ENCODE results near the gene VTN. TPM values are rescaled to one million over a fixed set of nuclear protein-coding genes. Genes with fewer than 3 reads are reported as not detected.

VTN gene
- total RNA-seq, 1 donor from 2014 or later = 40.4 TPM

DNA sequence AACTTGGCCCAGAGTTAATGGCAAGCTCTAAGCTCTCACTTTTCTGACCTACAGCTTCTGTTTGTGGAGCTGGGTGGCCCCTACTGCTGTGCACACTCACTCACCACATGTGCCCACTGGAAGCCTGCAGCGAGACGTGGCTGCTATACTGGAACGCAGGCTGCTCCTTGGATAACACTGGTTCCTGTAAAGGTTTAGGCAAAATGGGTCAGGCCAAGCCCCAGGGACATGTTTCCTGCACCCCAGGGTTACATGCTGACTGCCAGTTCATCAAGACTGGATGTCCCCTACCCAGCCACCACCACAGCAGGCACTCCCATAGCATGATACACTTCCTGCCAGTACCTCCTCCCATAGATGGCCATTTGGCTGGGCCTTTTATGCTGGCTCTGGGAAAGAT, 21.1 kb downstream of the VTN start:
- Histone ChIP-seq H3K36me3 (peaks cover 98% of the 10 kb centered on the region), H3K9me3 (replicated peaks) (no peaks in the 10 kb centered on the region), H3K27ac (replicated peaks) (no peak overlapping the region), H3K27me3 (ENCODE audit: low read depth) (no peaks in the 10 kb centered on the region), H3K4me1 (peaks cover 62% of the 10 kb centered on the region), H3K4me3 (no peak overlapping the region)
- intact Hi-C loops (cut with micrococcal nuclease) = no loop called here
- DNase-seq = no peak
- TF ChIP-seq, protein P1, sequence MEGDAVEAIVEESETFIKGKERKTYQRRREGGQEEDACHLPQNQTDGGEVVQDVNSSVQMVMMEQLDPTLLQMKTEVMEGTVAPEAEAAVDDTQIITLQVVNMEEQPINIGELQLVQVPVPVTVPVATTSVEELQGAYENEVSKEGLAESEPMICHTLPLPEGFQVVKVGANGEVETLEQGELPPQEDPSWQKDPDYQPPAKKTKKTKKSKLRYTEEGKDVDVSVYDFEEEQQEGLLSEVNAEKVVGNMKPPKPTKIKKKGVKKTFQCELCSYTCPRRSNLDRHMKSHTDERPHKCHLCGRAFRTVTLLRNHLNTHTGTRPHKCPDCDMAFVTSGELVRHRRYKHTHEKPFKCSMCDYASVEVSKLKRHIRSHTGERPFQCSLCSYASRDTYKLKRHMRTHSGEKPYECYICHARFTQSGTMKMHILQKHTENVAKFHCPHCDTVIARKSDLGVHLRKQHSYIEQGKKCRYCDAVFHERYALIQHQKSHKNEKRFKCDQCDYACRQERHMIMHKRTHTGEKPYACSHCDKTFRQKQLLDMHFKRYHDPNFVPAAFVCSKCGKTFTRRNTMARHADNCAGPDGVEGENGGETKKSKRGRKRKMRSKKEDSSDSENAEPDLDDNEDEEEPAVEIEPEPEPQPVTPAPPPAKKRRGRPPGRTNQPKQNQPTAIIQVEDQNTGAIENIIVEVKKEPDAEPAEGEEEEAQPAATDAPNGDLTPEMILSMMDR (IDR thresholded peaks at IDR 0.05; ENCODE audit: borderline replicate concordance) = no peak

DNA sequence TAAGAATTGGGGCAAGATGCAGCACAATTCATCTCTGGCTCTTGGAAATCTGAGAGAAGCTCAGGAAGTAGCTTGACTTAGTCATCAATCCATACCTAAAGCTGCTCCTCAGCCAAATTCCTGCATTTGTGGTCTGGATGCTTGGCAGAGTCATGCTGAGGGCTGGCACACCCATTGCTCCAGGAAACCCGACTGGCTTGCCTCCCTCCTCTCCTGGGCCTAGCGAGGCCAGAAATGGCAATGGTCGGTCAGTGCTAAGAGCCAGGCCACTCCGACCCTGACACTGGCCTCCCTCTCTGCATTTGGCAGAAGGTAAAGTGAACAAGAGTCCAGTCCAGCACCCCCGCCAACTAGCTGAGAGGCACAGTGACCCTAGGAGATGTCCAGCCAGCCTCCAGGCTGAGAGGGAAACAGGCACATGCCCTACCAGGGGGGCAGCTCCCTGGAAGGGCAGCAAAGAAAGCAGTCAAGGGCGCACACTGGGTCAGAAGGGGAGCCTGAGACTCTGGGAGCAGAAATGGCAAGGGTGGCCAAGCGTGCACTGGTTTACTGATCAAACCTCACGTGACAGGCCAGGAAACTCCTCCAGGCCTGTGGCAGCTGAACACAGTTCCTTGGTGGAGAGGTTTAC, 22.7 kb downstream of the VTN start:
- peak overlapping the region; percentile 44 for H3K27ac ChIP-seq (replicated peaks)
- TF ChIP-seq, protein P1 (IDR thresholded peaks at IDR 0.05; ENCODE audit: borderline replicate concordance) = no peak
- intact Hi-C loops (cut with micrococcal nuclease) = no loop called here
- H3K36me3 ChIP-seq = peaks cover 98% of the 10 kb centered on the region
- no peak for DNase-seq
- H3K4me1 ChIP-seq = peaks cover 71% of the 10 kb centered on the region
- no peaks in the 10 kb centered on the region for H3K27me3 ChIP-seq (ENCODE audit: low read depth)
- H3K9me3 ChIP-seq (replicated peaks) = no peaks in the 10 kb centered on the region
- no peak overlapping the region for H3K4me3 ChIP-seq

DNA sequence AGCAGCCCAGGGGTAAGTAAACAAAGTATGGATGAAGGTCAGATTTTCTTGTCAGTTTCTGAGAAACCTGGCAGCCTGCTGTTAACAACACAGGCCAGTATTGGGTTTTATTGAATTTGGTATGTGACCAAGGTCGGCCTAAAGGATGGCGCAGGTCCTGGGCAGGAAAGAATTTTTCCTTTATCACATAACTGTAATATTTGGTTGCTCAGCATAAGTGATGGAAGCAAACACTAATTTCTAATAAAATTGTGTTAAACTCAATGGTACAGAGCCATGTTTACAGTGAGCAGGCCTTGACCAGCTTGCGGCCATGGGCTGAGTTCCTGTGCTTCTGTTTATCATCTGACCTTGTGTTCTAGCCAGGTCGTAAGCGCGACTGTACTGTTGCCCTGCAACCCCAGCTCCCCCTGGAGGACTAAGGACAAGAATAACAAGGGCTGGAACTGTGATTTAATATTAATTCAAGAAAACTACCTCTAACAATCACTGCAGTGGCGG, 23.3 kb downstream of the VTN start:
- Histone ChIP-seq H3K36me3 (peaks cover 98% of the 10 kb centered on the region), H3K27ac (replicated peaks) (peak overlapping the region; percentile 44), H3K4me1 (peaks cover 70% of the 10 kb centered on the region), H3K27me3 (ENCODE audit: low read depth) (no peaks in the 10 kb centered on the region), H3K9me3 (replicated peaks) (no peaks in the 10 kb centered on the region), H3K4me3 (no peak overlapping the region)
- TF ChIP-seq, protein P1 (IDR thresholded peaks at IDR 0.05; ENCODE audit: borderline replicate concordance) = peak; percentile 55
- DNase-seq = no peak
- intact Hi-C loops (cut with micrococcal nuclease) = no loop called here

DNA sequence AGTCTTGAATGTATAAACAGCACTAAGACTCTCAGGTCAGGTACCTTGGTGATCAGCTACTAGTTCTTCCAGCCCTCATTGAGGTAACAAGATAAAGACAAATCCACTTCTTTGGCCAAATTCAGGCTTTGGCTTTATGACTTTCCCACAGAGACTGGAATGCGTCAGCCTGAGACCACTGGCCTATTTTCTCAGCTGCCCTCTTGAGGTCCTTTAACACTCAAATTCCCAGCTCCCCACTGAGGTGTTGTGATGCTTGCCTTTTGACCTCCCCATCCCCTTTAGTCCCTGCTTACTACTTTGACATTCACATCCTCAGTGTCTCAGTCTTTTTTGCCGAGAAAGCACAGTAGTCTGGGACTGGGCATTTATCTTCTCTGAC, 23.9 kb downstream of the VTN start:
- Histone ChIP-seq H3K4me1 (peaks cover 65% of the 10 kb centered on the region), H3K4me3 (no peak overlapping the region), H3K27me3 (ENCODE audit: low read depth) (no peaks in the 10 kb centered on the region), H3K9me3 (replicated peaks) (no peaks in the 10 kb centered on the region), H3K27ac (replicated peaks) (peak overlapping the region; percentile 44), H3K36me3 (peaks cover 98% of the 10 kb centered on the region)
- DNase-seq = no peak
- intact Hi-C loops (cut with micrococcal nuclease) = no loop called here
- TF ChIP-seq, protein P1 (IDR thresholded peaks at IDR 0.05; ENCODE audit: borderline replicate concordance) = no peak

DNA sequence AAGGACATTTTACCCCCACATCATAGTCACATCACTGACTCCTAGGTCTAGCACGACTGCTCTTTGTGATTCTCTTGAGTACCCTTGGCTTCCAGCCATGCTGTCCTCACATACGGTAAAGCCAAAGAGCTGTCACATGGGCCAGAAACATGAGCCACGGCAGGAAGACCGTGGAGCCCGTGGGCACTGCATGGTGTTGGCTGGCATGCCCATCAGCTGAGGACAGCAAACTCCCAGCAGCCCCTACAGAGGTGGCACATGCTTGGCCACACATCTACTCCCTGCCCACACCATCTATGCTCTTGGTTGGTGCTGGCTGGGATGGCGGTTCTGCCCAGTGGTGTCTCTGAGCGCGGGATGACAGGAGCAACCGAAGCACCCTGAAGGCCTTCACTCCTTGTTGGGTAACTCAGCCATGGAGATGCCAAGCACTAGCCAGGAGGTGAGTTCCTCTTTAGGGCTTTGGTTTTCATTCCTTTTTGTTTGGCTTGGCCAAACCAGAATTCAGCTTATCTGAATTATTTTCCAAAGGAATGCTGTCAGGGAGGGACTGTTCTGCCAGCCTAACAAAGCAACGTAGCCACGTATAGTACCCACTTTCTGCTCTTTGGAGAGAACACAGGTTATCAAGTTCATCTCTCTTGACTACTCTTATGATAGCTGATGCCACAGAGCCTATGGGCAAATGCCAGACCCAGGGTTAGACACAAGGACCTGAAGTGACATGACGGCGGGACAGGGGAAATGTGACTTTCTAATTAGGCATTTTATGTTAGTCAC, 24.5 kb downstream of the VTN start:
- H3K27me3 ChIP-seq (ENCODE audit: low read depth) = no peaks in the 10 kb centered on the region
- peak; percentile 51 for DNase-seq
- H3K27ac ChIP-seq (replicated peaks) = peak overlapping the region; percentile 44
- H3K4me3 ChIP-seq = no peak overlapping the region
- peaks cover 98% of the 10 kb centered on the region for H3K36me3 ChIP-seq
- TF ChIP-seq, protein P1 (IDR thresholded peaks at IDR 0.05; ENCODE audit: borderline replicate concordance) = no peak
- H3K9me3 ChIP-seq (replicated peaks) = no peaks in the 10 kb centered on the region
- H3K4me1 ChIP-seq = peaks cover 69% of the 10 kb centered on the region
- intact Hi-C loops (cut with micrococcal nuclease) = no loop called here

Measured in left ventricle myocardium inferior (tissue), 1 donor.